ENCODE results near the gene ABCA8.

Gene ABCA8

DNA sequence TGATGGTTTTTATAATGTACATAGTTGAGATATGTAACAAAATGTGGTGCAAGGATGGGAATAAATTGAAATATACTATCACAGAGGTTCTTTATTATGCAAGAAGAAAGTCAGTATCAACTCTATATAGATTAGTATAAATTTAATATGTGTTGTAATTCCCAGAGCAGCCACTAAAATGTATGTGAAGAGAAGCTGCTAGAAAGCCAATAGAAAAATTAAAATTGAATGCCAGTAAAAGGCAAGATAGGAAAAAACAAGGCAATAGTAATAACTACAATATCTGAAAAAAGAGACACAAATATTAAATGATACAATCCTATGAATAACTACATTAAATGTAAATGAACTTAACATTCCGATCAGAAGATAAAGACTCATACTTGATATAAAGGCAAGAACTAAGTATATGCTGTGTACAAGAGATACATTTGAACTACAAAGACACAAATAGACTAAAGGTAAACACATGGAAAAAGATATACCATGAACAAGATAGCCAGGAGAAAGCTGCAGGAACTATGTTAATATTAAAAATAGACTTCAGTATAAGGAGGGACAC lies 92.0 kb downstream of the ABCA8 start:
- TF ChIP-seq EZH2phosphoT487 (IDR thresholded peaks at IDR 0.05; ENCODE audit: borderline replicate concordance, low read length): no peak
- TF ChIP-seq CTCF (IDR thresholded peaks at IDR 0.05; ENCODE audit: low read depth, low read length, poor library complexity, severe bottlenecking): no peak
- Histone ChIP-seq H4K20me1 (ENCODE audit: control insufficient read depth, insufficient read depth, low read depth, low read length) (no peaks in the 10 kb centered on the region), H3K9me2 (replicated peaks; ENCODE audit: control insufficient read depth, low read length) (no peaks in the 10 kb centered on the region), H3K27me3 (ENCODE audit: control insufficient read depth, low read length) (no peaks in the 10 kb centered on the region), H3K4me3 (ENCODE audit: low read length) (no peak overlapping the region), H3K36me3 (ENCODE audit: control insufficient read depth, low read length) (no peaks in the 10 kb centered on the region), H3K4me2 (ENCODE audit: low read length) (no peak overlapping the region), H3K4me1 (ENCODE audit: control insufficient read depth, low read length) (no peaks in the 10 kb centered on the region), H3K27ac (ENCODE audit: low read depth, low read length) (no peak overlapping the region), H3K9me3 (ENCODE audit: control insufficient read depth, insufficient read depth, low read length) (no peaks in the 10 kb centered on the region), H3F3A (ENCODE audit: control insufficient read depth, insufficient read depth) (no peaks in the 10 kb centered on the region), H3K79me2 (ENCODE audit: control insufficient read depth, low read length) (no peaks in the 10 kb centered on the region)

- no peaks in the 10 kb centered on the region for H3K9me2 ChIP-seq (replicated peaks; ENCODE audit: control insufficient read depth, low read length)
- H4K20me1 ChIP-seq (ENCODE audit: control insufficient read depth, insufficient read depth, low read depth, low read length): no peaks in the 10 kb centered on the region
- H3K27ac ChIP-seq (ENCODE audit: low read depth, low read length): no peak overlapping the region
- no peaks in the 10 kb centered on the region for H3K4me1 ChIP-seq (ENCODE audit: control insufficient read depth, low read length)
- H3F3A ChIP-seq (ENCODE audit: control insufficient read depth, insufficient read depth): no peaks in the 10 kb centered on the region
- no peaks in the 10 kb centered on the region for H3K9me3 ChIP-seq (ENCODE audit: control insufficient read depth, insufficient read depth, low read length)
- no peak overlapping the region for H3K4me3 ChIP-seq (ENCODE audit: low read length)
- H3K27me3 ChIP-seq (ENCODE audit: control insufficient read depth, low read length): no peaks in the 10 kb centered on the region
- H3K36me3 ChIP-seq (ENCODE audit: control insufficient read depth, low read length): no peaks in the 10 kb centered on the region
- H3K4me2 ChIP-seq (ENCODE audit: low read length): no peak overlapping the region
- TF ChIP-seq EZH2phosphoT487 (IDR thresholded peaks at IDR 0.05; ENCODE audit: borderline replicate concordance, low read length): no peak
- no peak for TF ChIP-seq CTCF (IDR thresholded peaks at IDR 0.05; ENCODE audit: low read depth, low read length, poor library complexity, severe bottlenecking)
- H3K79me2 ChIP-seq (ENCODE audit: control insufficient read depth, low read length): no peaks in the 10 kb centered on the region
These were observed 93.6 kb downstream of the ABCA8 start for GRCh38 chr17:68861602-68862001.

GRCh38 chr17:68860941-68861340 lies 94.3 kb downstream of the ABCA8 start:
- Histone ChIP-seq H3K4me2 (ENCODE audit: low read length) (no peak overlapping the region), H3K9me2 (replicated peaks; ENCODE audit: control insufficient read depth, low read length) (no peaks in the 10 kb centered on the region), H3K27ac (ENCODE audit: low read depth, low read length) (no peak overlapping the region), H3K4me3 (ENCODE audit: low read length) (no peak overlapping the region), H4K20me1 (ENCODE audit: control insufficient read depth, insufficient read depth, low read depth, low read length) (no peaks in the 10 kb centered on the region), H3F3A (ENCODE audit: control insufficient read depth, insufficient read depth) (no peaks in the 10 kb centered on the region), H3K36me3 (ENCODE audit: control insufficient read depth, low read length) (no peaks in the 10 kb centered on the region), H3K4me1 (ENCODE audit: control insufficient read depth, low read length) (no peaks in the 10 kb centered on the region), H3K9me3 (ENCODE audit: control insufficient read depth, insufficient read depth, low read length) (no peaks in the 10 kb centered on the region), H3K27me3 (ENCODE audit: control insufficient read depth, low read length) (no peaks in the 10 kb centered on the region), H3K79me2 (ENCODE audit: control insufficient read depth, low read length) (no peaks in the 10 kb centered on the region)
- TF ChIP-seq CTCF (IDR thresholded peaks at IDR 0.05; ENCODE audit: low read depth, low read length, poor library complexity, severe bottlenecking): no peak
- no peak for TF ChIP-seq EZH2phosphoT487 (IDR thresholded peaks at IDR 0.05; ENCODE audit: borderline replicate concordance, low read length)
